Measurements from ENCODE around the gene KRTAP12-3. TPM values are rescaled to one million over a fixed set of nuclear protein-coding genes. Genes with fewer than 3 reads are reported as not detected.

Gene KRTAP12-3
- polyA plus RNA-seq, 1 of the 3 experiments (the other 2 are of a cell fraction) = not detected

GRCh38 chr21:44681152-44681551 lies 23.4 kb downstream of the KRTAP12-3 start:
- no peaks in the 10 kb centered on the region for H3K79me2 ChIP-seq (ENCODE audit: insufficient read depth)
- no peaks in the 10 kb centered on the region for H3K36me3 ChIP-seq (replicated peaks in 1 of 2; ENCODE audit: control insufficient read depth in 1 of 2, insufficient read depth in 2 of 2, low read length in 1 of 2)
- CTCF ChIA-PET = interaction anchor here (1.1 kb wide), 1 partner anchor 10 kb away, joined by 3 read pairs; no protein-coding TSS in a partner anchor
- no peaks in the 10 kb centered on the region for H4K20me1 ChIP-seq (ENCODE audit: insufficient read depth)
- DNase-seq = no peak
- TF ChIP-seq ELF1 (IDR thresholded peaks at IDR 0.05) = no peak
- TF ChIP-seq SIN3A (IDR thresholded peaks at IDR 0.05; ENCODE audit: borderline replicate concordance, low read depth, low read length) = no peak
- no peak for TF ChIP-seq FOXM1 (IDR thresholded peaks at IDR 0.05; ENCODE audit: low read depth)
- no peak overlapping the region for H2AFZ ChIP-seq (ENCODE audit: low read depth)
- 13% methylated on average over 11 of the region's 11 CpGs for WGBS (ENCODE audit: low lambda C conversion rate)
- no peaks in the 10 kb centered on the region for H3K9me3 ChIP-seq
- H3F3A ChIP-seq (replicated peaks; ENCODE audit: insufficient read depth) = no peaks in the 10 kb centered on the region
- no peak overlapping the region for H3K9ac ChIP-seq
- H3K27ac ChIP-seq (ENCODE audit: low read depth in 2 of 2, low read length in 1 of 2) = no peak overlapping the region
- H3K9me2 ChIP-seq = no peaks in the 10 kb centered on the region
- POLR2A ChIA-PET = no interaction called here
- peaks cover 38% of the 10 kb centered on the region for H3K27me3 ChIP-seq (ENCODE audit: insufficient read depth)
- no peak overlapping the region for H3K4me2 ChIP-seq
- H3K4me1 ChIP-seq (ENCODE audit: control insufficient read depth in 1 of 2, insufficient read depth in 2 of 2, low read depth in 1 of 2, low read length in 1 of 2) = no peaks in the 10 kb centered on the region
- no peak overlapping the region for H3K4me3 ChIP-seq (ENCODE audit: low read depth in 2 of 2, low read length in 1 of 2)

- ChIA-PET CTCF (interaction anchor here (1.1 kb wide), 1 partner anchor 9 kb away, joined by 3 read pairs; no protein-coding TSS in a partner anchor), POLR2A (no interaction called here)
- WGBS (ENCODE audit: low lambda C conversion rate) = 10% methylated on average over 15 of the region's 23 CpGs
- H3K27ac ChIP-seq (ENCODE audit: low read depth in 2 of 2, low read length in 1 of 2) = no peak within 1 kb of the TSS
- H3K4me3 ChIP-seq (ENCODE audit: low read depth in 2 of 2, low read length in 1 of 2) = no peak within 1 kb of the TSS
- no peaks in the 10 kb centered on the region for H3K9me2 ChIP-seq
- H3K36me3 ChIP-seq (replicated peaks in 1 of 2; ENCODE audit: control insufficient read depth in 1 of 2, insufficient read depth in 2 of 2, low read length in 1 of 2) = no peaks in the 10 kb centered on the region
- TF ChIP-seq FOSL2 (IDR thresholded peaks at IDR 0.05; ENCODE audit: borderline replicate concordance, low read depth) = no peak
- no peak for TF ChIP-seq EP300 (IDR thresholded peaks at IDR 0.05; ENCODE audit: borderline replicate concordance in 1 of 2, low read depth in 1 of 2, low read length in 1 of 2)
- TF ChIP-seq GABPA (IDR thresholded peaks at IDR 0.05; ENCODE audit: low read depth) = no peak
- no peak for TF ChIP-seq SIN3A (IDR thresholded peaks at IDR 0.05; ENCODE audit: borderline replicate concordance, low read depth, low read length)
- no peak for TF ChIP-seq MXI1 (IDR thresholded peaks at IDR 0.05; ENCODE audit: low read depth, low read length)
- TF ChIP-seq CHD2 (IDR thresholded peaks at IDR 0.05; ENCODE audit: low read length, partially characterized antibody) = no peak
- TF ChIP-seq EZH2phosphoT487 (IDR thresholded peaks at IDR 0.05; ENCODE audit: borderline replicate concordance, low read depth) = no peak
- TF ChIP-seq RXRA (IDR thresholded peaks at IDR 0.05; ENCODE audit: borderline replicate concordance, low read depth) = no peak
- no peak for TF ChIP-seq RFX5 (IDR thresholded peaks at IDR 0.05; ENCODE audit: low read length)
- no peak for TF ChIP-seq REST (IDR thresholded peaks at IDR 0.05; ENCODE audit: low read depth, low read length)
- TF ChIP-seq IRF3 (IDR thresholded peaks at IDR 0.05; ENCODE audit: low read depth, low read length) = no peak
- no peak for TF ChIP-seq FOXM1 (IDR thresholded peaks at IDR 0.05; ENCODE audit: low read depth)
- TF ChIP-seq USF1 (IDR thresholded peaks at IDR 0.05; ENCODE audit: borderline replicate concordance, low read depth) = no peak
- no peak for TF ChIP-seq RCOR1 (IDR thresholded peaks at IDR 0.05; ENCODE audit: low read length)
- no peaks in the 10 kb centered on the region for H3K79me2 ChIP-seq (ENCODE audit: insufficient read depth)
- H3F3A ChIP-seq (replicated peaks; ENCODE audit: insufficient read depth) = no peaks in the 10 kb centered on the region
- DNase-seq = no peak
- no peaks in the 10 kb centered on the region for H3K9me3 ChIP-seq
- H3K27me3 ChIP-seq (ENCODE audit: insufficient read depth) = peaks cover 37% of the 10 kb centered on the region
- H4K20me1 ChIP-seq (ENCODE audit: insufficient read depth) = no peaks in the 10 kb centered on the region
- no peak within 1 kb of the TSS for H2AFZ ChIP-seq (ENCODE audit: low read depth)
- H3K9ac ChIP-seq = no peak within 1 kb of the TSS
- no peak within 1 kb of the TSS for H3K4me2 ChIP-seq
- no peaks in the 10 kb centered on the region for H3K4me1 ChIP-seq (ENCODE audit: control insufficient read depth in 1 of 2, insufficient read depth in 2 of 2, low read depth in 1 of 2, low read length in 1 of 2)
Observed at GRCh38 chr21:44681861-44682579, 24.3 kb downstream of the KRTAP12-3 start, which contains the start of gene KRTAP12-1. Gene KRTAP12-1 (minus strand): TSS chr21:44682163. CDS start chr21:44682123, 40 bp downstream.

Data from SK-N-SH (cell line).